ENCODE data around the gene PARN.

The PARN gene

GRCh38 chr16:14499110-14499509, 130.9 kb downstream of the PARN start:
- no peak for DNase-seq (ENCODE audit: low spot score)

- DNase-seq (ENCODE audit: low spot score): no peak
These were observed 132.6 kb downstream of the PARN start for GRCh38 chr16:14497245-14498082.

- no peak for DNase-seq (ENCODE audit: low spot score)
These were observed 133.3 kb downstream of the PARN start for GRCh38 chr16:14496786-14497185.

GRCh38 chr16:14496047-14496770, 133.9 kb downstream of the PARN start:
- no peak for DNase-seq (ENCODE audit: low spot score)

- DNase-seq (ENCODE audit: low spot score): no peak
These were observed 134.6 kb downstream of the PARN start for GRCh38 chr16:14495213-14496046.

GRCh38 chr16:14494396-14494966, 135.6 kb downstream of the PARN start:
- DNase-seq (ENCODE audit: low spot score): no peak

- no peak for DNase-seq (ENCODE audit: low spot score)
These were observed 136.3 kb downstream of the PARN start for GRCh38 chr16:14493791-14494190.

GRCh38 chr16:14492614-14493013, 137.4 kb downstream of the PARN start:
- no peak for DNase-seq (ENCODE audit: low spot score)

GRCh38 chr16:14491861-14492529, 138.1 kb downstream of the PARN start:
- DNase-seq (ENCODE audit: low spot score): no peak

- DNase-seq (ENCODE audit: low spot score): no peak
These were observed 139.8 kb downstream of the PARN start for GRCh38 chr16:14490235-14490634.

- no peak for DNase-seq (ENCODE audit: low spot score)
These were observed 140.6 kb downstream of the PARN start for GRCh38 chr16:14489460-14489859.

GRCh38 chr16:14487579-14487978, 142.5 kb downstream of the PARN start:
- no peak for DNase-seq (ENCODE audit: low spot score)

GRCh38 chr16:14486520-14487303, 143.3 kb downstream of the PARN start:
- DNase-seq (ENCODE audit: low spot score): no peak

GRCh38 chr16:14485811-14486519, 144.1 kb downstream of the PARN start:
- DNase-seq (ENCODE audit: low spot score): no peak

GRCh38 chr16:14485121-14485551, 144.9 kb downstream of the PARN start:
- DNase-seq (ENCODE audit: low spot score): no peak

GRCh38 chr16:14483819-14484385, 146.2 kb downstream of the PARN start:
- no peak for DNase-seq (ENCODE audit: low spot score)

- DNase-seq (ENCODE audit: low spot score): no peak
These were observed 153.9 kb downstream of the PARN start for GRCh38 chr16:14476183-14476582.

- DNase-seq (ENCODE audit: low spot score): no peak
These were observed 154.5 kb downstream of the PARN start for GRCh38 chr16:14475370-14476139.

- DNase-seq (ENCODE audit: low spot score): no peak
These were observed 156.6 kb downstream of the PARN start for GRCh38 chr16:14473488-14473887.

All from CD4-positive, alpha-beta T cell treated with Interleukin-15 for 4 hours (primary cell).